SU-DHL-6 (cell line): ENCODE data around the gene PLXNA2.

Source experiments
- CTCF ChIP-seq: fragments of 200-600 bp; sonication (generic); IDR thresholded peaks from one replicate; pipeline ENCODE4 v1.5.1; 2017; ENCODE audit warnings: antibody characterized with exemption, mild to moderate bottlenecking, low read length, moderate library complexity; ENCODE audit not compliant: insufficient read depth, poor library complexity, severe bottlenecking
- EZH2phosphoT487 ChIP-seq: fragments of 200-600 bp; sonication (generic), shearing (Covaris generic); conservative IDR thresholded peaks from 2 replicates; pipeline ENCODE4 v1.6.1; 2018; ENCODE audit warnings: mild to moderate bottlenecking, antibody characterized with exemption, low read length, moderate library complexity, mixed read lengths

GRCh38 chr1:208161005-208161404 lies 83.2 kb downstream of the PLXNA2 start:
- TF ChIP-seq CTCF (no peak), EZH2phosphoT487 (no peak)
